GM11168 (cell line): ENCODE measurements around the gene NCAPH2.
"Not testable (repeated sequence)": the region's sequence is repeated elsewhere in the genome, so short reads cannot be mapped to it uniquely, and the experiment has no call there.

Experiments used
- in situ Hi-C: fragments of 300-500 bp; cut with MboI; formaldehyde crosslinking; loops from one replicate; pipeline ENCODE4 v1.12.0; 2022; ENCODE audit warnings: low sequenced_read_pairs; ENCODE audit not compliant: unreplicated experiment

Gene NCAPH2

DNA sequence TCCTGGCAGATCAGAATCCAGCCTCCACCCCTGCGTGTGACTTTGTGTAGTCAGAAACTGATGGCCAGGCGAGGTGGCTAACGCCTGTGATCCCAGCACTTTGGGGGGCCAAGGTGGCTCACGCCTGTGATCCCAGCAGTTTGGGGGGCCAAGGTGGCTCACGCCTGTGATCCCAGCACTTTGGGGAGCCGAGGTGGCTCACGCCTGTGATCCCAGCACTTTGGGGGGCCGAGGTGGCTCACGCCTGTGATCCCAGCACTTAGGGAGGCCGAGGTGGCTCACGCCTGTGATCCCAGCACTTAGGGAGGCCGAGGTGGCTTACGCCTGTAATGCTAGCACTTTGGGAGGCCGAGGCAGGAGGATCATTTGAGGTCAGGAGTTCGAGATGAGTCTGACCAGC, 5.2 kb downstream of the NCAPH2 start:
- in situ Hi-C loops = loop anchor here (5.0 kb wide), 1 partner anchor 109 kb away; no protein-coding TSS in a partner anchor

DNA sequence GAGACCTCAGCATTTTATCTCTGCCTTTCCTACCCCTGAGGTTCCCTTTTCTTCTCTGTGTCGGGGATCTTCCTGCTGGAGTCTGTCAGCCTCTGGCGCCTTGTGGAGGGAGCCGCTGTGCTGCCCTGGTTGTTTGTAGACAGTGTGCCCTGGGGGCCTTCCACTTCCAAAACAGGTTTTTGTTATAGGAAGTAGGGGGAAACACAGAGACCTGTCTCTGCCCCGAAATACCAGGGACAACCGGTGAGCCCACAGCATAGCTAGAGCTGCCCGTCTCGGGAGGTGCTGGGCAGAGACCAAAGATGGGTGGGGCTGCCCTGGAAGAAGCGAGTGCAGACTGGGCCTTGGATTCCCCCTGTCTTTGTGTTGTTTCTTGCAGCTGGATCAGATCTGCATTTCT, 8.0 kb downstream of the NCAPH2 start:
- in situ Hi-C loops = no loop called here

DNA sequence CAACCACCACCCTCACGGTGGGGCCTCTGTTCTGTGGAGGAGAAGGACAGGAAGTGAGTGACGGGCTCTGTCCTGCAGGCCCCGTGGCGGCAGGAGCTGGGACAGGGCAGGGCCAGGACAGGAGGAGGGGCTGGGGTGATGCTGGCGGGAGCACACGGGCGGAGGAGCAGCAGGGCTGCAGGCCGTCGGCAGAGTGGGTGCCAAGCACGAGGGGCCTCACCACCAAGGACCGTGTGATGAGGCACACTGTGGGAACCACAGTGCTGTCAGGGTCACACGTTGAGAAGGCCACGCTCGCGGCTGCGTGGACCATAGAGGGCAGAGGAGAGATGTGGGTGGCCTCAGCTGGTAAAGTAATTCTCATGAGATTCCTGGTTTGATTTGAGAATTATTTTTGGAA, 8.9 kb downstream of the NCAPH2 start:
- in situ Hi-C loops = no loop called here

DNA sequence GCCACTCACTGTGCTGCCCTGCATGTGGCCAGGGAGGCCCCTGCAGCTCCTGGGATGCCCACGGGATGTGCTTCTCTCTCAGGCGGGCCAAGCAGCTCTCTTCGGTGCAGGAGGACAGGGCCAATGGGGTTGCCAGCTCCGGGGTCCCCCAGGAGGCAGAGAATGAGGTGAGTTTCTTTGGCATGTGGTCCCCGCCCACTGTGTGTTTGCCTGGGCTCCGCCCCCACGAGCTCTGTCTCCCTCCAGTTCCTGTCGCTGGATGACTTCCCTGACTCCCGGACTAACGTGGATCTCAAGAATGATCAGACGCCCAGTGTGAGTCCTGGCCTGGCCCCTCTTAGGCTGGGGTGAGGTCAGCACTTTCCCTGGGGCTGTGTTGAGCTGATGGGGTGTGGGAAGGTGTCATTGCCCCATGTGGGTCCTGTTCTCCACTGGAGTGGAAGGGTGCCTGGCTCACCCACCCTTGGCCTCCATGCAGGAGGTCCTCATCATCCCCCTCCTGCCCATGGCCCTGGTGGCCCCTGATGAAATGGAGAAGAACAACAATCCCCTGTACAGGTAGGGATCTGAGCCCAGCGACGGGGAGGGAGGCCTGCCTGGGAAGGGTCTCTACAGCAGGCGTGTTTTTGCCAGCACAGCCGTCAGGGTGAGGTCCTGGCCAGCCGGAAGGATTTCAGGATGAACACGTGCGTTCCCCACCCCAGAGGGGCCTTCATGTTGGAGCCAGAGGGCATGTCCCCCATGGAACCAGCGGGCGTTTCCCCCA, 9.7 kb downstream of the NCAPH2 start:
- in situ Hi-C loops = no loop called here

DNA sequence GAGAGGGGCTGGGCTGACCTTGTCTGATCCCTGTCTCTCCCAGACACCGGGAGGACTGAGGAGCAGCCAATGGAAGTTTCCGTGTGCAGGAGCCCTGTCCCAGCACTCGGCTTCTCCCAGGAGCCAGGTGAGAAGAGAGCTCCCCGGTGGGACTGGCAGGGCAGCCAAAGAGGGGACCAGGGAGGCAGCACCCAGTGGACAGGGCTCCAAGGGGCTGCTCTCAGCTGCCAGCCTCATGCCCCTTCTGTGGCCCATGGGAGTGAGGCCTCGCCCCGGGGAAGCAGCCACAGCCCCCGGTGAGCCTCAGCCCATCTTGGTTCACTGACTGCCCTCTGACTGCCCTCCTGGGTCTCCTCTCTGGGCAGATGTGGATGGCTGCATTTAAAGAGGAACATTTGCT, 10.6 kb downstream of the NCAPH2 start:
- in situ Hi-C loops = no loop called here

DNA sequence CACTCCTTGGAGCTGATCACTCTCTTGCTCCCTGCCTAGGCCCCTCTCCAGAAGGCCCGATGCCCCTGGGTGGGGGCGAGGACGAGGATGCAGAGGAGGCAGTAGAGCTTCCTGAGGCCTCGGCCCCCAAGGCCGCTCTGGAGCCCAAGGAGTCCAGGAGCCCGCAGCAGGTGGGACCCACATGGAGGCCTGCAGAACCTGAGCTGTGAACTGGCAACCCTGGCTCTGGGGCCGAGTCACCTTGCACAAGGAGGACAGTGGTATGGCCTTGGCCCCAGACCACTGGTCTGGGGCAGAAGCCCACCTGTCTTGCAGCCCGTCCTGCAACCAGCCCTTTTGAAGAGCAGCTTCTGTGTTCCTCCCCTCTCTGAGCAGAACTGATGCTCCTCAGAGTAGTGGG, 11.1 kb downstream of the NCAPH2 start:
- in situ Hi-C loops = no loop called here

DNA sequence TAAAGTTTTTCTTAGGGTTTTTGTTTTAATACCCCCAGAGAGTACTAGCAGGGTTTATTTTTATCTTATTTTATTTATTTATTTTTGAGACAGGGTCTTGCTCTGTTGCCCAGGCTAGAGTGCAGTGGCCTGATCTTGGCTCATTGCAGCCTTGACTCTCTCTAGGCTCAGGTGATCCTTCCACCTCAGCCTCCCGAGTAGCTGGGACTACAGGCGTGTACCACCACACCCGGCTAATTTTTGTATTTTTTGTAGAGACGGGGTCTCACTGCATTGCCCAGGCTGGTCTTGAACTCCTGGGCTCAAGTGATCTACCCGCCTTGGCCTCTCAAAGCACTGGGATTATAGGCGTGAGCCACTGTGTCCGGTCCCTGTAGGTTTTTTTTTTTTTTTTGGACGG, 12.2 kb downstream of the NCAPH2 start:
- in situ Hi-C loops = not testable (repeated sequence)

DNA sequence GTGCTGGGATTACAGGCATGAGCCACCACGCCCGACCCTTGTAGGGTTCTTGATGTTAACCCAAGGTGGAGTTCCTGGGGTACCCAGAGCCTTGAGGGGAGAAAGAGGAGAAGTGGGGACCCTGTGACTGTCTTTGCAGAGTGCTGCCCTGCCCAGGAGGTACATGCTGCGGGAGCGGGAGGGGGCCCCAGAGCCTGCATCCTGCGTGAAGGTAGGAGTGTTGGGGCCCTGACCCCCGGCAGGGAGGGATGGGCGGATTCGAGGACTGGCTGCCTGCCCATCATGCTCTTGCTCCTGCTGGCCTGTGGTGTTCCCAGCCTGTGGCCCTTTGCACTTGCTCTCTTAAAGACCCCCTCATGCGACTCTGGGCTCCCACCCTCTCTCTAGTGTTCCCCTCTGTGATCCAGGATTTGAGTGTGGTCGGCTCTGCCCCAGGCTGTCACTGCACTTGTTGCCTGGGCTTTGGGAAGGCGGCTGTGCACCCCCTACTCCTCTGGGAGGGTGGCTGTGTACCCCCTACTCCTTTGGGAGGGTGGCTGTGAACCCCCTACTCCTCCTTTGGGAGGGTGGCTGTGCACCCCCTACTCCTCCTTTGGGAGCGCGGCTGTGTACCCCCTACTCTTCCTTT, 12.9 kb downstream of the NCAPH2 start:
- in situ Hi-C loops = no loop called here

DNA sequence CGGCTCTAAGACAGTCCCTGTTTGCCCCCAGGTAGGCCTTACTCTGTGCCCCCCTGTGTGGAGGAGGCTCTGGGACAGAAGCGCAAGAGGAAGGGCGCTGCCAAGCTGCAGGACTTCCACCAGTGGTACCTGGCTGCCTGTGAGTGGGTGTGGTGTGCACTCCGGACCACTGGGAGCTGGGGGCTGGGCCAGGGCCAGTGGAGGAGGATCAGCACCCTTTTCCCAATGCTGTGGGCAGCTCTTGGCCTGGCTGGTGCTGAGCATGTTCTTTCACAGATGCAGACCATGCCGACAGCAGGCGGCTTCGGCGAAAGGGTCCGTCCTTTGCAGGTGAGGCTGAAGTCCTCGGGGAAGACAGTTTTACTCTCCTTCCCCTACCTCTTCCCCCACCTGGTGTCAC, 13.7 kb downstream of the NCAPH2 start:
- in situ Hi-C loops = no loop called here

DNA sequence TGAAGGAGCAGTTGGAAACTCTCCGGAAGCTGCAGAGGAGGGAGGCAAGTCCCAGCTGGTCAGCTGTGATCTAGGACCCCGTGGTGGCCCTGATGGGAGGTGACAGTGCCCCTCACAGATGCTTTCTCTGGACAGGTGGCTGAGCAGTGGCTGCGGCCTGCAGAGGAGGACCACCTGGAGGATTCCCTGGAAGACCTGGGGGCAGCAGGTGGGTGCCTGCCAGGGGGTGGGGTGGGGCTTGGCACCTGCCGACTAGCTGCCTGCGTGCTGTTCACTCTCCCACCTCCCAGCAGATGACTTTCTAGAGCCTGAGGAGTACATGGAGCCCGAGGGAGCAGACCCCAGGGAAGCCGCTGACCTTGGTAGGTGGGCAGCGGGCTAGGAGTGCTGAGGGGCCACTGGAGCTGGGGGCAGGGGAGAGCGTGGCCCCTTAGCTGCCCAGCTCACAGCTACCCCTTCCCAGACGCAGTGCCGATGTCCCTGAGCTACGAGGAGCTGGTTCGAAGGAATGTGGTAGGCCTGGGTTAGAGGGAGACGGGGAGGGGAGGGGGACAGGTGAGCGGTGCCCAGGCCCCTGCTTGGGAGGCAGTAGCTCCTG, 14.3 kb downstream of the NCAPH2 start:
- in situ Hi-C loops = no loop called here

DNA sequence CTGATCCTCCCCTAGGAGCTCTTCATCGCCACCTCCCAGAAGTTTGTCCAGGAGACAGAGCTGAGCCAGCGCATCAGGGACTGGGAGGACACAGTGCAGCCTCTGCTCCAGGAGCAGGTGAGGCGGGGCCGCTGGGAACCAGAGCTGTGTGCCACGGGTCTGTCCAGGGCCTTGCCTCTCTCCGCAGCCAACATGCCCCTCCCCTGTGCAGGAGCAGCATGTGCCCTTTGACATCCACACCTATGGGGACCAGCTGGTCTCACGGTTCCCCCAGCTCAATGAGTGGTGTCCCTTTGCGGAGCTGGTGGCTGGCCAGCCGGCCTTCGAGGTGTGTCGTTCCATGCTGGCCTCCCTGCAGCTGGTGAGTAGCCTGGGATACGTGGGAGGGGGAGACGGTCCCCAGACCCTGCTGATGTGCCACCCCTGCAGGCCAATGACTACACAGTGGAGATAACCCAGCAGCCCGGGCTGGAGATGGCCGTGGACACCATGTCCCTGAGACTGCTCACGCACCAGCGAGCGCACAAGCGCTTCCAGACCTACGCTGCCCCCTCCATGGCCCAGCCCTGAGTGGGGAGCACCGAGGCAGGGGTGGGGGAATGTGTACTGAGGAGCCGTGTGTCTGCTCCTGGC, 14.9 kb downstream of the NCAPH2 start:
- in situ Hi-C loops = no loop called here

DNA sequence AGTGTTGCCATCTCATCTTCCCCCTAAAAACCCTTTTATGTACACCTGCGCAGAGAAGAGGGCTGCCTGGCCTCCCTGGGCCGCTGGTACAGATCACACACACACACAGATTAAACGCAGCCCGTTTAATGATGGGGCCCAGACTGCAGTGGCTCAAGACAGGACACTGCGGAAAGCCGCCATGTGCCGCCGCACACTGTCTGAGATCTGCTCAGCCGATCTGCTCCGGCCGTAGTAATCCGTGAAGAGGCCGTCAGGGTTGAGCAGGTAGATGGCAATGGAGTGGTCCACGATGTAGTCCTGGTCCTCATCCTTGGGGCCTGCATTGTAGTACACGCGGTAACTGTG, 15.4 kb downstream of the NCAPH2 start:
- in situ Hi-C loops = no loop called here

DNA sequence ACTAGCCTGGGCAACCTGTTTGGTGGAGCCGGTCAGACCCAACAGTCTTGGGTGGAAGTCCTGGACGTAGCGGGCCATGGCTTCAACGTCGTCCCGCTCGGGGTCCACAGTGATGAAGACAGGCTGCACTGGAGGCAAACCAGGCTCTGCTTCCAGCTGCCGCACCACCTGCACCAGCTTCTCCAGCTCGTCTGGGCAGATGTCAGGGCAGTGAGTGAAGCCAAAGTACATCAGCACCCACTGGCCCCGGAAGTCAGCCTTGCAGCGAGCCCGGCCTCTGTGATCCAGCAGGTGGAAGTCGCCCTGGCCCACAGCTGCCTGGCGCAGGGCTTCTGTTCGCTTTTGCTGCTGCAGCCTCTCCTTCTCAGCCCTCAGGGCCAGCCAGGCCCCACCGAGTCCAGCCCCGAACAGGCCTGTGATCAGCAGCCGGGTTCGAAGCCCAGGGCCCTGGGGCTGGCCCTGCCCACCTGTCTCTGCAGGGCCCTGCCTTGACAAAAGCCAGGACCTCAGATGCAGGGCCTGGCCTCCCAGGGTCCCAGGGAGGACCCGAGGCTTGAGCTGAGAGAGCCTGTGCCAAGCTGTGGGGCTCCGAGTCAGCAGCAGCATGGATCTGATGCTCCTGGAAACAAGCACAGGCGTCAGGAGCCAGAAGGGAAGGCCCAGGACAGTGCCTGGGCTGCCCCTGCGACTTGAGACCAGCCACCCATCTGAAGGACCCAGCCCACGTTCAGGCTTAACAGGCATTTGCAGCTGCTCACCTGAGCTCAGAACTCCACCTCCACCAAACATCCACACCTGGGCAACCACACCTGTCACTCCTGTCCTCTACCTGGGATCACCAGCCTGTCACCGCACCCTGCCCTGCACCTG, 16.0 kb downstream of the NCAPH2 start:
- in situ Hi-C loops = no loop called here

DNA sequence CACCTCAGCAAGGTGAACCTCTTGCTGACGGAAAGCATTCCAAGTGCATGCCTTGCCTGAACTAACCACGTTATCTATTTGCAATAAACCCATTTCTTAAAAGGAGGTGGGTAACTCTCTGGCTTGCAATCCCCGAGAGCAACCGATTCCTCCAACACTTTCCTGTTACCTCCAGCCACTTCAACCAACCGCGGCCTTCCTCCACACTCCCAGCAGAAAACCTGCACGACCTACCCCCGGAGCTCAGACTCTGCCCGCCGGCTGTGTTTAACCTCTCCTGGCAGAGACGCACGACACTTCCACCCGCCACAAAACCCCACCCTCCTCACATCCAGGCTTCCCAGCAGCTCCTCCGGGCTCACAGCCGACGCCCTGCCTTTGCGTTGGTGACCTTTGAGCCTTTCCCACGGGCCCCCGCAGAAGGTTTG, 16.7 kb downstream of the NCAPH2 start:
- in situ Hi-C loops = no loop called here

DNA sequence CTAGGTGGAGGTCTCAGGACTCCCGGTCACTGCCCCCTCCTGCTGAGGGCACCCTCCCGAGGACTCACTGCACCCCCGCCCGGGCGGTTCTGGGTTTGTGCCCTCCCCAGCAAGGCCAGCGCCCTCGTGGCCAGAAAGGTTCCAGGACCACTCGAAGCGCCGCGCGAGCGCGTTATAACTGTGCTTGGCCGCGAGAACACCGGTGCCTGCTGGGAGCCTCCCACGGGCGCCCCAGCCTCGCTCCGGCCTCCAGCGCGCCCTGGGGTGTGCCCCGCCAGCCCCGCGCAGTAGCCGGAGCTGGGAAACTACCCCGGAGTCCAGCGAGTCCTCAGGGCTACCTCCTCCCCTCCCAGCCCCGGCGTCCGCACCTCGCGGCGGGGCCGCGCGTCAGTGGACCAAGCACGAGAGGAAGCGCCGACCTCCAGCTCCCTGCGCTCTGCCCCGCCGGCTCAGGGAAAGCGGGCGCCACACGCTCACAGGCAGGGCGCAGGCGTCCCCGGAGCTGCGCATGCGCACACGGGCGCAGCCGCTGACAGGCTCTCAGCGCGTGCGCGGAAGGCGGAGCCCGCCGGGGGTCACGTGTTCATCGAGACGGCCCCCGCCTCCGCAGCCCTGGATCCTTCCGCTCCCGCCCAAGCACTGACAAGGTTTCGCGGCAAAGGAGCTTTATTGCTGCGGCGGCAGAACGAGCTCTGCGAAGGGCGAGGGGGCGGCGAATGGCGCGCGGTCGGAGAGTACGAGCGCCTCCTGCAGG, 17.3 kb downstream of the NCAPH2 start, which contains the start of gene SCO2:
TSS of gene SCO2 (minus strand) at position 495 of the 754 bp plus-strand sequence. CDS start 1,187 bp downstream, outside the sequence.
- in situ Hi-C loops = no loop called here

DNA sequence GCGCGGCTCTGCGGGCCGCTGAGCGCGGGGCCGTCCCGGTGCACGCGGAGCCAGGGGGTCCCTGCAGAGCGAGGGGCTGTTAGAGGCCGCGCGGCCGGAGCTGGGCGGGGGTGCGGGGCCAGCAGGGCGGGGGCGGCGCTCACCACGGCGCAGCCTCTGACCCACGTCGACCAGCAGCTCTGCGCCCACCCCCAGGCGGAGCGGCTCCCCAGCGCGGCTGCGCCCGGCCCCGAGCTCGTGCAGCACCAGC, 17.8 kb downstream of the NCAPH2 start:
- in situ Hi-C loops = no loop called here

DNA sequence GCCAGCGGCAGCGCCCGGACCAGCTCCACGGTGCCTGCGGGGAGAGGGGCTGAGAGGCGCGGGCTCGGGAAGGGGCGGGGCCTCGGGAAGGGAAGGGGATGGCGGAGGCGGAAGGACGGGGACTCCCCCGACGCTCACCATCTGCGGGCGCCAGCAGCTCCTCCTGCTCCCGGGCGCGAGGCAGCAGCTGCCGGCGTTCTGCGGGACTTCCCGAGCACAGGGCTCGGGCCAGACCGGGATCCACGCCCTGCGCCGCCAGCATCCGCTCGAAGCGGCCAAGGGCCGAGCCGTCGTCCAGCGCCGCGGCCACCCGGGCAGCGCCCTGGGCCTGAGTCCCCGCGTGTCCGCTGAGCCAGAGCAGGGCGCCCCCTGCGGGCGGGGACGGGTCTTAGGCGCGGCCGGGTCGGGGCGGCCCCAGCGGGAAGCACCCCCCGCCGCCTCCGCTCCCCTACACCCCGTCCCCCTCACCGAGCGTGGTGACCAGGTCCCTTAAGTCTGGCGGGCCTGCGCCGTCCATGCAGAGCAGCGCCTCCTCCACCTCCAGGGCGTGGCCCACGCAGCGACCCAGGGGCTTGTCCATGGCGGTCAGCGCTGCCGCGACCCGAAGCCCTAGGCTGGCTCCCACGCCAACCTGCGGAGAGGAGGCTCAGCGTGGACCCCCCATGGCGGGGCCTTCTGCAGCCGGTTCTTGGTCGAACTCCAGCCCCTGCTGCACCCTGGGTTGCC, 18.2 kb downstream of the NCAPH2 start:
- in situ Hi-C loops = no loop called here

DNA sequence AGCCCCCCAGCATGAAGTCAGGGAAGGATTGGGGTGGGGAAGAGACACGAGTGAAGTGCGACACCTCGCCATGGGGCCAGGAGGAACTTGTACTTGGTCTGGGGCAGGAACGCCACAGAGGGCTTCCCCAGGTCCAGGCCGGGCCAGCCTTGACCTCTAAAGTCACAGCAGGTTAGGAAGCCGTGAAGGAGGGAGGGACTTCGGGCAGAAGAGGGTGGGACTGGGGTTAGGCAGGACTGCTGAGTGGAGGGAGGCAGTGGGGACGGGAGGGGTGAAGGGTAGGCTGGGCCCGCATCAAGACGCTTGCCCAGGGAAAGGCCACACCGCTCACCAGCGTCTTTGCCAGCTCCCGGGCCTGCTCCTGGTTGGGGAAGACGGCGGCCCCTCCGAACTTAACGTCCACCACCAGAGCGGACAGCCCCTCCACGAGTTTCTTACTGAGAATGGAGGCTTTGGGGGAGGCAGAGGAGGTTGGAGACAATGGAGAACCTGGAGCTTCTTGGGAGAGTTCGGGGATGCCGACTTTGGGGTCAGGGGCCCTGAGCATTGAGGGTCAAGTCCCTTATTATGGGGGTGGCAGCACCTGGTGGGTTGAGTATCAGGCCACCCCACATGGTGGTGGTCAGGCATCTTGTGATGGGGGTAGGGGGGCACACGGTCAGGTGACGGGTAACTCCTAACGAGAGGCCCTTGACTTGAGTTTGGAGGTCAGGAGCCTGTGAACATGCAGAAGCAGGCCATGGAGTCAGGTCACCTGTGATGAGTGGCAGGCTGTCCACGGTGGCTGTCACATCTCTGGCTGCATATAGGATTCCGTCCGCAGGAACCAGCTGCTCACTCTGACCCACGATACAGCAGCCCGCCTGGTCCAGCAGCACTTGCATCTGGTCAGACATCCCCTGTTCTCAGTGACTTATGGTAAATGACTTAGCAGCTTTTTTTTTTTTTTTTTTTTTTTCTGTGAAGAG, 19.1 kb downstream of the NCAPH2 start:
- in situ Hi-C loops = no loop called here
